Activated CD8-positive, alpha-beta memory T cell treated with anti-CD3 and anti-CD28 coated beads for 1 hour (primary cell): ENCODE results near the gene BCAM.
"Not testable (repeated sequence)": the region's sequence is repeated elsewhere in the genome, so short reads cannot be mapped to it uniquely, and the experiment has no call there.

ENCODE experiments used
- DNase-seq, 2 donors: peaks; one replicate each; pipeline ENCODE4 v3.0.0-alpha.2; 2020; ENCODE audit warnings: low read depth in 1 of 2; ENCODE audit errors: extremely low read depth in 1 of 2

The BCAM gene

DNA sequence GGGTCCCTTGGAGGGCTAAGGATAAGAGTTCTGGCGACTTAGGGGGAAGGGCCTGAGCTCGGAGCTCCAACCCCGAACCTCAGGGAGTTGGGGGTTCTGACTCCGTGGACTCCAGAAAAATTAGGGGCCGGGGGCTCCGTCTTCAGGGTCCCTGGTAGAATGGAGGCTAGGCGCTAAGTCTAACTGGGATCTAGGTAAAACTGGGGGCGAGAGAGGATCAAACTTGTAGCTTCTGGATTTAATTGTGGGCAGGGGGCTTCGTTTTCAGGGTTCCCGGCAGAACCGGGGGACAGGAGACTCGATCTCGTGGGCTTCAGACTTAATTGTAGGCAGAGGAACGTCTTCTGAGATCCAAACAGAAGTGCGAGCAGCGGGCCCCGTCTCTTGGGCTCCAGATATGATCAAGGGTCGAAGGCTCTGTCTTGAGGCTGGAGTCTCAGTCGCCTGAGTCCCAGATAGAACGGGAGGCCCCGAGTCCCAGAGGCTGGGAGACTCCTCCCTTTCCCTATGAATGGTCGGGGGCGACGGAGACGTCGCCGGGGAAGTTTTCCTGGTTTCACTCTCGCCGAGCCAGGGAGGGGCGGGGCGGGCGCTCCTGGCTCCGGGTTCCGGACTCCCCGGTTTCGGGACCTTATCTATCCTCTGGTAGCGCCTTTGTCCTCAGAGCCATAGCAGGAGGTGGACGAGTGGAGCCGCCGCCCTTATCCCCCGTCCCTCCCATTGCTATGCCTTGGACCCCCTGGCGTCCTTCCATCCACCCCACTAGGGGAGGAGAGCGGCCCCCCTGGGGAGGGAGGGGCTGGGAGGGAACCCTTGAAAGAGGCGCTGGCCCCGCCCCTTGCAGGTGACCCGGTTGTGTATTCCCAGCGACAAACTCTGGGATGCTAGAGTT, 38.5 kb downstream of the BCAM start:
- no peak for DNase-seq

DNA sequence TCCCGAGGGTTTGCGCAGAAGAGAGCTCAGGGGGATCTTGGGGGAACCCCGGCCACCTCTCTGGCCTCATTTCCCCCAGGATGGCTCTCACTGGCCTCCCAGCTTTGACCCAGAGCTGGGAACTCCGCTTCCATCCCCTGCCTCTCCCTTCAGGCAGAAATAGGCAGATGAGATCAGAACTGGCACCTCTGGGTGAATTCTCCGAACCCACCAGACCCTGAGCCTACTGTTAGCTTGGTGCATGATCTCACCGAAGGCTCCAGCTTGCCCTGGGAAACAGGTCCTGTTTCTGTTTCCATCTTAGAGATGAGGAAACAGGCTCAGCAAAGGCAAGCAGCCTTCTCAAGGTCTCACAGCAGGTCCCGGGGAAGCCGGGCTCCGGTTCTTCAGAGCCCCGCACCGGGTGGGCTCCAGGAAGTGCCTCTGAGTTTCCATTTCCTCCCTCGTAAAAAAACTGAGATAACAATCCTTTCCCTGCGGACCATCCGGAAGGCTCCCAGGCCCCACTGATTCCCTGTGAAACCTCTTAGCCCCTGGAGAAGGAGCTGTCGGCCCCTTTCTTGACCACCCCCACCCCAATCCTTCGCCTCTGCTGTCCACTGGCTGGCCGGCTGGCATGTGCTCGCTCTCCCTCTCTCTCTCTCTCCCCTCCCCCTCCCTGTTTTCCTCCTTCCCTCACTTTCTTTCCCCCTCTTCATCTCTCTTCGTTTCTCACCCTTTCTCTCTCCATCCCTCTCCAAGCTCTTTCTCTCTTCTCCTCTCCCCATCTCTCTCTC, 39.3 kb downstream of the BCAM start:
- no peak for DNase-seq

DNA sequence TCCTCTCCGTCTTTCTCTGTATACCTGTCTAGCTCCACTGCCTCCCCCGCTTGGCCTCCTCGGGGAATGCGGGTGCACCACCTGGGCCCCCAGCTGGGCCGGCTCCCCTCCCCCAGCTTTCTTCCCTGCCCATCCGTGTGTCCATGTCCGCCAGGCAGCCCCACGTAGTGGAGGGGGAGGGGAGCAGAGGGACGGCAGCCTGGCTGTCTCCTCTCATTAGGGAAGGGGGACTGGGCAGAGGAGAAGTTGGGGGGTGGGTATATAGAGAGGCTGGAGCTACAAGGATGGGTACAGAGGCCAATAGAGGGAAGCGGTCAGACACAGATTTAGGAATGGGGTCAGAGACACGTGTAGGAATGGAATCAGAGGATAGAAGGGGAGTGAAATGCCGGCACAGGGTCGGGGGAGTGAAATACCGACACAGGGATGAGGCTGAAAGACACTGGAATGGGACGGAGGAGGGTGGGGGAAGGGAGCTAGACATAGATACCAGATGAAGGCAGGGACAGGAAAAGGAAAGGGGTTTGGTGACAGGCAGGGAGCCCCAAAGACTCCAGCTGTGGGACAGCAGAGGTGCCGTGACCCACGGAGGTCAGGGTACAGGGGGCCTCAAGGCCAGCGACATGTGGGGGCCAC, 40.0 kb downstream of the BCAM start:
- DNase-seq, result no peak

DNA sequence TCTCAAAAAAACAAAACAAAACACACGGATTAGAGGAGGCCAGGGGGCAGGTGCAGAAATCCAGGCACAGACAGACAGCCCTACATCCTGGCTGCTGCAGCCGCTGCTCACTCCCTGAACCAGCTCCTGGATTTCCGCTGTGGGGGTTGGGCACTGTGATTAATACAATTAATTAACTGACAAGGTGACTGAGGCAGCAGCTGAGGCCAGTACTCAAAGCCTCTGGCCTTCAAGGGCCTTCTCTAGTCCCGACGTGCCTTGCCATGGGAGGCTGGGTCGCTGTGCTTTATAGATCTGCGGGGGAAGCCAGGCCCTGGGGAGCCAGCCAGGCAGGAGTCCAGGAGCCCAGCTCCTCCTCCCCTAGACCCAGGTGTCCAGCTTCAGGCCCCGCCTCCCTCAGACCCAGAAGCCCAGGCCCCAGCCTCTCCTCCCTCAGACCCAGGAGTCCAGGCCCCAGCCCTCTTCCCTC, 41.8 kb downstream of the BCAM start:
- no peak for DNase-seq

DNA sequence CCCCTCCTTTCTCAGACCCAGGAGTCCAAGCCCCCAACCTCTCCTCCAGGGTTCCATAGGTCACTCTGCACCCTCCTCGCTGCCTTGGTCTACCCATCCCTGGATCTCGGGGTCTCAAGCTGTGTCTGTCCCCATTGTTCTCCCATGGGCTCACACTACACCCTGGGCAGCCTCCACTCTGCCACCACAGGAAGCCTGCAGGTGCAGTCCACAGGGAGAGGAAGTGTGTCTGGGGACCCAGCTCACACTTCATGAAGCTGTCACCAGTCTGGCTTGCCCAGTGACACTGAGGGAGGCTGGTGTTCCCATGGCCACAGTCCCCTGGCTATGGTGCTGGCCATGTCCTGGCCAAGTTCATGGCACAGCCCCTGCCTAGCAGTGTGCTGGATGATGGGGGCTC, 42.5 kb downstream of the BCAM start:
- no peak for DNase-seq

DNA sequence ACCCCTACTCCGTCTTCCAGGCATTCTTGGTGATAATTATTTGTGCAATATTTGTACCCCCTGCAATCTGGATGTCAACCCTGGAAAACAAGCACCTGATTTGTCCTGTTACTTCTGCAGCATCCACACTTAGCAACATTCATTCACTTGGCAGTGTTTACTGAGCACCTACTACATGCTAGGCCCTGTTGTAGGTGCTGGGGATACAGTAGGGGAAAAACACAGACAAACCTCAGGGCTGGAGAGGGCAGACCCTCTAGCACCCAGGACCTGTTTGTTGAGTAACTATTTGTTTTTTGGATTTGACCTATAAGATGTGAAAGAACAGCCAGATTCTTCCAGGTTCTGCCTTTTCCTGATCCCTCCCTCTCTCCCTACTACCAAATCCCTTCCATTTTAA, 46.7 kb downstream of the BCAM start:
- DNase-seq, result no peak

DNA sequence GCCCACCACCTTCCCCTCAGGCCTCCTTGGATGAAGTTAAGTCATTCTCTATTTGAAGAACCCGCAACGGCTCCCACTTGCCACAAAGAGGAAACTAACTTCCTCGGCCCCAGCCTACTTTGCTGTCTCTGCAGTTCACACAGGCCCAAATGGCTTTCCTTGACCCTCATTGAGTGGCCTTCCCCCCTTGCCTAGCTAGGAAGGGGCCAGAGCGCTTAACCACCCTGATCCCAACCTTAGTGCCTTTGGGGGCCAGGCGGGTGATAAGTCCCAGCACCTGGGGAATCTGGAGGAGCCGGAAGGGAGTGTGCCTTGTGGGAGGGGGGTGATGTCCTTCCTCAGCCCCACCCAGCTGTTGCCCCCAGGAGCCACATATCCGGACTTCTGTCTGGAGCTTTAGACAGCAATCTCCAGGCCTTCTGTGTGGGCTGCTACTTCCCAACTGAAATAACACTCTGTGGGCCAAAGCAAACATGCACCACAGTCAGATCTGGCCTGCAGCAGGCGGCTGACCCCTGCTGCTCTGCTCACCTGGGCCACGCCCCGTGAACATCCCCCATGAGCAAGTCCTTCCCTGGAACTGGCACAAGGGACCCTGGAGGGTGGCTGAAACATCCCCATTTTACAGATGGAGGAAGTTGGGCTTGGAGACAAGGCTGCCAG, 47.6 kb downstream of the BCAM start:
- no peak for DNase-seq

DNA sequence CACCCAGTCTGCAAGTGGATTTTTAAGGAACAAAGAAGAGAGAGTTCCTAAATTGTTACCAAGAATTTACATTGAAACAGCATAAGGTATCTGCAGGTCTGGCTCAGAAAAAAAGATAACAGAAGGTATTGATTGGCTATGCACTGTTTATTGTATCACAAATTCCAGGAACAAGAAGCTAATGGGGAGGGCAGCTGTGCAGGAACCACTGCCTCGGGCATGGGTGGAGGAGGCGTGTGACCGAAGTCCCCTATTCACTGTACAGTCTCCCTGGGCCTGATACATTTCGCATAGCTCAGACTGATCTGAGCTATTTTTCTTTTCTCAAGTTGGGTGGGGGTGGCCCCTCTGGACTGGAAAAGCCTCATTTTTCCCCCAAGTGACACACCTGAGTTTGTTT, 48.9 kb downstream of the BCAM start:
- no peak for DNase-seq

DNA sequence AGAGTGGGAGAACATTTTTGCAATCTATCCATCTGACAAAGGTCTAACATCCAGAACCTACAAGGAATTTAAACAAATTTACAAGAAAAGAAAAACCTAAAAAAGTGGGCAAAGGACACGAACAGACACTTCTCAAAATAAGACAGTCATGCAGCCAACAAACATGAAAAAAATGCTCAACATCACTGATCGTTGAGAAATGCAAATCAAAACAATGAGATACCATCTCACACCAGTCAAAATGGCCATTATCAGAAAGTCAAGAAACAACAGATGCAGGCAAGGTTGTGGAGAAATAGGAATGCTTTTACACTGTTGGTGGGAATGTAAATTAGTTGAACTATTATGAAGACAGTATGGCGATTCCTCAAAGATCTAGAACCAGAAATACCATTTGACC, 52.7 kb downstream of the BCAM start:
- DNase-seq, result not testable (repeated sequence)

DNA sequence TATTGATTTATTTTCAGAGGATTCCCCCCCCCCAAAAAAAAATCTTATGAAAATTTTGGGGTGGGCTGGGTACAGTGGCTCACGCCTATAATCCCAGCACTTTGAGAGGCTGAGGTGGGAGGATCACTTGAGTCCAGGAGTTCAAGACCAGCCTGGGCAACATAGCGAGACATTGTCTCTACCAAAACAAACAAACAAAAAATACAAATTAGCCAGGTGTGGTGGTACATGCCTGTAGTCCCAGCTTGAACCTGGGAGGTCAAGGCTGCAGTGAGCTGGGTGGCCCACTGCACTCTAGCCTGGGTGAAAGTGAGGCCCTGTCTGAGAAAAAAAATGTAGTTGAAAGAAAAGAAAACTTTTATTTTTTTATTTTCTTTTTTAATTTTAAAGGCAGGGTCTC, 55.1 kb downstream of the BCAM start:
- no peak for DNase-seq

DNA sequence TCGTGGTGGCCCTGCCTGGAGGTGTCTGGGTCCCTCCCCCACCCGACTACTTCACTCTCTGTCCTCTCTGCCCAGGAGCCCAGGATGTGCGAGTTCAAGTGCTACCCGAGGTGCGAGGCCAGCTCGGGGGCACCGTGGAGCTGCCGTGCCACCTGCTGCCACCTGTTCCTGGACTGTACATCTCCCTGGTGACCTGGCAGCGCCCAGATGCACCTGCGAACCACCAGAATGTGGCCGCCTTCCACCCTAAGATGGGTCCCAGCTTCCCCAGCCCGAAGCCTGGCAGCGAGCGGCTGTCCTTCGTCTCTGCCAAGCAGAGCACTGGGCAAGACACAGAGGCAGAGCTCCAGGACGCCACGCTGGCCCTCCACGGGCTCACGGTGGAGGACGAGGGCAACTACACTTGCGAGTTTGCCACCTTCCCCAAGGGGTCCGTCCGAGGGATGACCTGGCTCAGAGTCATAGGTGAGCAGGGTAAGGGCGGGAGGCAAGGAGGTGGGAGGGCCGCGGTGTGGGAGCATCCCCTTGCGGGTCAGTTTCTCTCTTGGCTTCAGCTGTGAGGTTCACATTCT, 56.4 kb downstream of the BCAM start:
- no peak for DNase-seq

DNA sequence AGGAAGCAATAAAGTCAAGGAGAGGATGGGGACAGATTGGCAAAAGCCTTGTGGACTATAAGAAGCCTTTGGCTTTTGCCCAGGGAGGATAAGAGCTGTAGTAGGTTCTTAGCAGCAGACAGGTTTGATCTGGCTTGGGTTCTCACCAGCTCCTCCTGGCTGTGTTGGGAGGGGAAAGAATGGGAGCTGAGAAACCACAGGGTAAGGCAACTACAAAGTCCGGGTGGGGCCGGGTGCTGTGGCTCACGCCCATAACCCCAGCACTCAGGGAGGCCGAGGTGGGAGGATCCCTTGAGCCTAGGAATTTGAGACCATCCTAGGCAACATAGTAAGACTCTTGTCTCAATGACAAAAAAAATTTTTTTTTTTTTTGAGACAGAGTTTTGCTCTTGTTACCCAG, 57.8 kb downstream of the BCAM start:
- no peak for DNase-seq

DNA sequence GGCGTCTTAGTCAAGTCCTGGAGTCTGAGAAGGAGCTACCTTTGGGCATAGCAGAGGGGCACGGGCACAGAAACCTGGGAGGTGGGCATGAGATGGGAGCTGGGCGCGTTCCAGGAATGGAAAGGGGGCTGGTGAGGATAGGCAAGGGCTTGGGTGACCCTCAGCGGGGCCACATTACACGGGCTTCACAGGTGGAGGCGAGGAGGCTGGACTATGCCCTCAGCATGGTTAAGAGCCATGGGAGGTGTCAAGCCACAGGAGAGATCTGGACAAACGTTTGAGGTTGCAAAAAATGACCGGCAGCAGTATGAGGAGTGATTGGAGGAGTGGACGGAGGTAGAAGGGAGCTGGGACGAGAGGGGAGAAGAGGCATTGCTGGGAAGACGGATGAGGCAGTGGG, 58.7 kb downstream of the BCAM start:
- no peak for DNase-seq

DNA sequence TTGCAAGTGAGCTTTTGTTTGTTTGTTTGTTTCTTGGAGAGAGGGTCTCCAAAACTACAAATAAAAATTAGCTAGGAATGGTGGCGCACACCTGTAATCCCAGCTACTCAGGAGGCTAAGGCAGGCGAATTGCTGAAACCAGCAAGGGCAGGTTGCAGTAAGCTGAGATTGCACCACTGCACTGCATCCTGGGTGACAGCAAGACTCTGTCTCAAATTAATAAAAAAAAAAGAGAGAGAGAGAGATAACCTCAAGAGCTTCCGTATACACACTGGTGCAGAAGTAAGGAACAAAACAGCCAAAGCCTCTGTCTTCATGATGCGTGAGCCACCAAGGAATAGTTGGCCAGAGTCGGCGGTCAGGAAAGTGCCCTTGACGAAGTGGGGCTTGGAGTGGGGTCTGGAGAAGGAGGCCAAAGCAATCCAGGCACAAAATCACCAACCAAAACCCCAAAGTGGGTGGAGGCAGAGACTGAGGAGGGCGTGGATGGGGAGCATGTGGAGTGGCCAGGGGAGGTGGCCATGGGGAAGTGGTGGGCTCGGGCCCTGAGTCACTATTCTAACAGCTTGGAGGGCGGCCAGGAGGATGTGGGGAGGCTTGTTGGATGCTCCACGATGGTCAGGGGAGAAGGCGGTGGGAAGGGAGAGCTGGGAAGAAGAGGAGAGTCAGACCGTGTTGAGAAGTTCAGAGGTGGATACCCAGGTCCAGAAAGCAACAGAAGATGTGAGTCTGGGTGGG, 61.0 kb downstream of the BCAM start:
- no peak for DNase-seq
